Karpas-422 (cell line): ENCODE results near the gene CDK14. TPM values are rescaled to one million over a fixed set of nuclear protein-coding genes. Genes with fewer than 3 reads are reported as not detected.

Experiments
- DNase-seq: peaks from one replicate; pipeline ENCODE4 v3.0.0-alpha.2; 2015
- H2AFZ ChIP-seq: fragments of 200-600 bp; sonication (generic); 2 replicates; pipeline ENCODE4 v1.6.1; 2014; ENCODE audit warnings: antibody characterized with exemption, low read length, mixed read lengths
- H3K27ac ChIP-seq: fragments of 200-600 bp; sonication (generic); 2 replicates; pipeline ENCODE4 v1.5.1; 2014; ENCODE audit warnings: mild to moderate bottlenecking, low read length, moderate library complexity
- H3K27me3 ChIP-seq: fragments of 200-600 bp; sonication (generic); 2 replicates; pipeline ENCODE4 v1.6.1; 2014; ENCODE audit warnings: low read length, mixed read lengths
- H3K36me3 ChIP-seq: fragments of 200-600 bp; sonication (generic); 2 replicates; pipeline ENCODE4 v1.6.1; 2014; ENCODE audit warnings: low read length, mixed read lengths; ENCODE audit not compliant: insufficient read depth
- H3K4me1 ChIP-seq: fragments of 200-600 bp; sonication (generic); 2 replicates; pipeline ENCODE4 v1.6.1; 2014; ENCODE audit warnings: mild to moderate bottlenecking, low read length, mixed read lengths
- H3K4me2 ChIP-seq: fragments of 200-600 bp; sonication (generic); 2 replicates; pipeline ENCODE4 v1.6.1; 2014; ENCODE audit warnings: low read length, low read depth, mild to moderate bottlenecking; ENCODE audit not compliant: poor library complexity, severe bottlenecking
- H3K4me3 ChIP-seq: fragments of 200-600 bp; sonication (generic); 2 replicates; pipeline ENCODE4 v1.5.1; 2014; ENCODE audit warnings: mild to moderate bottlenecking, antibody characterized with exemption, low read length, mixed read lengths
- H3K79me2 ChIP-seq: fragments of 200-600 bp; sonication (generic); 2 replicates; pipeline ENCODE4 v1.6.1; 2014; ENCODE audit warnings: mild to moderate bottlenecking, low read length, mixed read lengths
- H3K9ac ChIP-seq: fragments of 200-600 bp; sonication (generic); 2 replicates; pipeline ENCODE4 v1.6.0; 2014; ENCODE audit warnings: low read length
- H3K9me2 ChIP-seq: fragments of 200-600 bp; sonication (generic), shearing (Covaris generic); replicated peaks from 2 replicates; pipeline ENCODE4 v1.6.0; 2014; ENCODE audit warnings: mild to moderate bottlenecking, low read length, moderate library complexity; ENCODE audit not compliant: insufficient read depth
- H3K9me3 ChIP-seq: fragments of 300-700, 200-600 bp; sonication (generic); 2 replicates; pipeline ENCODE4 v1.6.1; 2014; ENCODE audit warnings: low read length, mixed read lengths
- H4K20me1 ChIP-seq: fragments of 200-600 bp; sonication (generic); 2 replicates; pipeline ENCODE4 v1.6.1; 2014; ENCODE audit warnings: mild to moderate bottlenecking, antibody characterized with exemption, low read length, low read depth; ENCODE audit not compliant: insufficient read depth
- total RNA-seq: library from RNA; depleted of rRNA; stranded (reverse); fragments of >200 nt; shearing (Covaris generic); gene quantifications from 2 replicates; pipeline ENCODE4 v1.2.3, GENCODE V29; 2014; ENCODE audit warnings: low replicate concordance

CDK14 gene
- total RNA-seq, 1 experiment from 2014 or later = 121 TPM

DNA sequence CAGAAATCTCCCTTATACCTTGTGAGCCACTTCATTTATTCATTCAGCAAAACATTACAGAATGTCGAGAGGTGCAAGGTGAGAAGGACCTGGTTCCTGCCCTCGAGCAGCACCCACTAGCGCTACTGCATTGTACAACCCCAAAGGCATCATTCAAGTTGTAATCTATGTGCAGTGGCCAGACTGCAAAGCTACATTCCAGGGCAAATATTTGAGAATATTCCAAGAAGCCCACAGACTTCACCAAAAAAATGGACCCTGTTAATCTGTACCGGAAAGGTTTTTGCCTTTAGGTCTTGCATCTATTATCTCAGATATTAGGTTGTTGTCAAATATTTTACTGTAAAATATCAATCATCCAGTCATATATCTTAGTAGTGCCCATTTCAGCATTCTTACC lies 372.8 kb downstream of the CDK14 start:
- Histone ChIP-seq H3K36me3 (peaks cover 17% of the 10 kb centered on the region), H3K9me3 (peaks cover 3% of the 10 kb centered on the region; the same call in 1 of the 2 replicates), H4K20me1 (no peaks in the 10 kb centered on the region), H3K79me2 (peaks cover 6% of the 10 kb centered on the region), H3K9ac (no peak overlapping the region), H2AFZ (no peak overlapping the region), H3K27me3 (no peaks in the 10 kb centered on the region), H3K4me2 (no peak overlapping the region), H3K4me3 (no peak overlapping the region), H3K9me2 (no peaks in the 10 kb centered on the region), H3K27ac (no peak overlapping the region), H3K4me1 (no peaks in the 10 kb centered on the region)
- DNase-seq = no peak

DNA sequence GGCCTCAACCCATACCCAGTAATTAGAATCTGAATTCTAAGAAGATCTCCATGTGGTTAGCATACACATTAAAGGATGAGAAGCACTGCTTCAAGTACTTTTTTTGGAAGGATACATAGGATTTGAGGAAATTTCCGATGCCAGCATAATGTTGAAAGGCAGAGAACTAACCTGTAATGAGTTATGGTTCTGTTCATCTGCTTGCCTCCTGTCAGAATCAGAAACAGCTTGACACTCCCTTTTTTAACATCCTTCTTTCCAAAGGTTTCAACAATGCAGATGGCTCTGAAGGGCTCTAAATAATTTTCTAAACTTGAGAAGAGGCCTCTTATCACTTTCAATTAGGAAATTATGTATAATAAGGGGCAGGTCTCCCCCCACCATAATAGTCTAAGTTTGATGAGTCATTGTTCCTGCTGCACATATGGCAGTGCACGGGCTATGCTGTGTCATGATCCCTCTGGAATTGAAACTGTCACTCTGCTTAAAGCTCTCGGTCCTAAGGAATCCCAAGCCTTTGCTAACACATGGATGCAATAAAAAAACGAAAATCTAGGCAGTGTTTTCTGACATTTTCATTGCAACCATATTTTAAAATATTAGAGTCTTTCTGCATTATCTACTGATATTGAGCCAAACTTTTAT lies 376.9 kb downstream of the CDK14 start:
- Histone ChIP-seq H3K9me3 (peaks cover 12% of the 10 kb centered on the region; the same call in 1 of the 2 replicates), H3K4me2 (no peak overlapping the region), H2AFZ (no peak overlapping the region), H3K79me2 (peaks cover 22% of the 10 kb centered on the region), H3K36me3 (peaks cover 43% of the 10 kb centered on the region), H3K4me3 (no peak overlapping the region), H3K27ac (no peak overlapping the region), H3K4me1 (no peaks in the 10 kb centered on the region), H4K20me1 (no peaks in the 10 kb centered on the region), H3K27me3 (no peaks in the 10 kb centered on the region), H3K9me2 (no peaks in the 10 kb centered on the region), H3K9ac (no peak overlapping the region)
- DNase-seq = no peak

DNA sequence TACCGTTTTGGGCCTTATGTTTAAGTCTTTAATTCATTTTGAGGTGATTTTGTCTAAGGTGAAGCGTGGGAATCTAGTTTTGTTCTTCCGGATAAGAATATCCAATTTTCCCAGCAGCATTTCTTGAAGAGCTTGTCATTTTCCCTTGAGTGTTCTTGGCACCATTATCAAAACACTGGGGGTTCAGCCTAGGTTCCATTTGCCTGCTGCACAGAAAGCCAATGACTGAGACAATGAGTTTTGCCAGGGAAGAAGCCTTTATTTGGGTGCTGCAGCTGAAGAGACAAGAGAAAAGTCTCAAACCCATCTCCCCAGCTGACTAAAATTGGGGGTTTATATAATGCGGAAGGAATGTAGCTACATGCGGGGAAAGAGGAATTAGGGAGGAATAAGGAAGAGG lies 380.9 kb downstream of the CDK14 start:
- Histone ChIP-seq H3K36me3 (peaks cover 62% of the 10 kb centered on the region), H3K4me2 (no peak overlapping the region), H3K27ac (no peak overlapping the region), H2AFZ (no peak overlapping the region), H3K4me3 (no peak overlapping the region), H3K9me2 (no peaks in the 10 kb centered on the region), H3K9ac (no peak overlapping the region), H3K79me2 (peaks cover 24% of the 10 kb centered on the region), H3K27me3 (no peaks in the 10 kb centered on the region), H3K9me3 (peaks cover 20% of the 10 kb centered on the region), H4K20me1 (no peaks in the 10 kb centered on the region), H3K4me1 (no peaks in the 10 kb centered on the region)
- no peak for DNase-seq

DNA sequence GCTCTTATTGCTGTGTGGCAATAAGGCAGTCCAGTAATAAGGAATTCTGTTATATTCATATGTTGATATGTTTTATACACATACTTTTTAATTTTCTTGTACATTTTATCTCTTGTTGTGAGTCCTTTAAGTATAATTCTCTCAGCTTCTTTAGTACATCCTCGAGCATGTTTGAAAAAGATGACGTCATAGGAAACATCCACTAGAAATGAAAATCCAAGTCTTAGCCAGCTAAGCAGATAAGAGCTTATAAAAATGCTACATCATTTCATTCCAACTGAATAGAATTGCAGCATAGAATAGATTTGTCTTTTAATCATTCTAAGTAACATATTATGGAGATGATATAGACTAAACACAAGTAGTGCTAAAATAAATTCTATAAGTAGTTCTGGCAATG lies 384.4 kb downstream of the CDK14 start:
- Histone ChIP-seq H3K9me2 (no peaks in the 10 kb centered on the region), H2AFZ (no peak overlapping the region), H3K4me2 (no peak overlapping the region), H3K27ac (no peak overlapping the region), H3K79me2 (peaks cover 17% of the 10 kb centered on the region; the same call in 1 of the 2 replicates), H3K36me3 (peaks cover 73% of the 10 kb centered on the region), H3K4me3 (no peak overlapping the region), H3K4me1 (no peaks in the 10 kb centered on the region), H3K27me3 (no peaks in the 10 kb centered on the region), H4K20me1 (no peaks in the 10 kb centered on the region), H3K9ac (no peak overlapping the region), H3K9me3 (peaks cover 23% of the 10 kb centered on the region)
- DNase-seq = no peak

DNA sequence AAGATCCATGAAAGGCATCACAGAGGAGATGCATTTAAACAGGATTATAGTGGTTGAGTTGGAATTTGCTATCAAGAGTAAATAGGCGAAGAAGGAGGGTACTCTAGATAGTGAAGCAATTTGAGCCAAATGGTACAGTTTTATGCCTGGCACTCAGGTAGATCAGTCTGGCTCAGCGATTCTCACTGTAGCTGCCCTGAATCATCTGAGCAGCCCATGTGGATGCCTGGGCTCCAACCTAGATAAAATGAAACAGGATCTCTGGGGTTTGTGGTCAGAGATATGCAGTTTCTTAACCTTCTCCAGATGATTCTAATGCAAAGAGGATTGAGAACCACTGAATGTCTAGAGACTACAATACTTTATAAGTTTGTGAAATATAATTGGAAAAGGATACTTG lies 386.1 kb downstream of the CDK14 start:
- H3K79me2 ChIP-seq = peaks cover 12% of the 10 kb centered on the region; the same call in 1 of the 2 replicates

DNA sequence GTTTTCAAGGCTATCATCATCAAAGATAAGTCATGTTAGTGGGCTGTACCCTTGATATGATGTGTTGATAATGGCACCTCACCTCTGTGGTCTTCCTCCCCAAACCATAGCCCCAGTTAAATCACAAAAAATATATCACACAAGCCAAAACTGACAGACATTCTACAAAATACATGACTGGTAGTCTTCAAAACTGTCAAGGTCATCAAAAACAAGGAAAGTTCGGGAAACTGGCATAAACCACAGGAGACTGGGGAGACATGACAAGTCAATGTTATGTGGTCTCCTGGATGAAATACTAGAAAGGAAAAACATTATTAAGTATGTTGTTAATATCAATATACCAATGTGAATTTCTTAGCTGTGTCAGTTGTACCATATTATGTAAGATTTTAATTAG lies 388.6 kb downstream of the CDK14 start:
- peaks cover 51% of the 10 kb centered on the region for H3K36me3 ChIP-seq
- no peak for DNase-seq
- H4K20me1 ChIP-seq = no peaks in the 10 kb centered on the region
- H3K4me2 ChIP-seq = no peak overlapping the region
- no peak overlapping the region for H3K4me3 ChIP-seq
- peaks cover 14% of the 10 kb centered on the region for H3K9me3 ChIP-seq
- H3K4me1 ChIP-seq = no peaks in the 10 kb centered on the region
- 0 out of 2 replicates have a peak, but pooled peaks cover 11% of the 10 kb centered on the region for H3K79me2 ChIP-seq
- no peak overlapping the region for H3K27ac ChIP-seq
- no peak overlapping the region for H2AFZ ChIP-seq
- no peaks in the 10 kb centered on the region for H3K9me2 ChIP-seq
- no peaks in the 10 kb centered on the region for H3K27me3 ChIP-seq
- H3K9ac ChIP-seq = no peak overlapping the region

More for the DNA sequence above, 386.1 kb downstream of the CDK14 start:
- peaks cover 57% of the 10 kb centered on the region for H3K36me3 ChIP-seq
- no peak overlapping the region for H2AFZ ChIP-seq
- no peak overlapping the region for H3K4me2 ChIP-seq
- no peak overlapping the region for H3K27ac ChIP-seq
- H3K27me3 ChIP-seq = no peaks in the 10 kb centered on the region
- no peaks in the 10 kb centered on the region for H3K9me2 ChIP-seq
- no peak overlapping the region for H3K4me3 ChIP-seq
- H3K9ac ChIP-seq = no peak overlapping the region
- peaks cover 18% of the 10 kb centered on the region for H3K9me3 ChIP-seq
- H4K20me1 ChIP-seq = no peaks in the 10 kb centered on the region
- DNase-seq = no peak
- H3K4me1 ChIP-seq = no peaks in the 10 kb centered on the region

DNA sequence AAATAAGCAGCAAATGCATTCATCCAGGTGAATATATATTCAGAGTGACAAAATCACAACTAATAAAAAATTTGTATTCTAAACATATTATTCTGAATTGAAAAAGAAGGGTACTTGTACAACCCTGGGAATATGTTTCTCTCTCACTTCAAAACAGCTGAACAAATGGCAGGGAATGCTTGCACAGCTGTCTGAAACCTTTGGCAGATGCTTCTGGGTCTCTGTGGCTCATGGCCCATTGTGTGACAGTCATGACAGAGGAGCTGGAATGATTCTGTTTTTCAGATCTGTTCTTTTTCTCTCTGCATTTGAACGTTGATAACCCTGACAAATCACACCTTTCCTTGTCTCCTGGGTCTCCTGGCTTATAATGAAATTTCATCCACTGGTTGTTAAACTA lies 392.4 kb downstream of the CDK14 start:
- Histone ChIP-seq H3K4me3 (no peak overlapping the region), H3K9me2 (no peaks in the 10 kb centered on the region; the same call in 1 of the 2 replicates), H3K9me3 (no peaks in the 10 kb centered on the region), H3K9ac (no peak overlapping the region), H3K4me2 (no peak overlapping the region), H3K27ac (no peak overlapping the region), H3K4me1 (no peaks in the 10 kb centered on the region), H3K27me3 (no peaks in the 10 kb centered on the region), H4K20me1 (no peaks in the 10 kb centered on the region), H3K79me2 (0 out of 2 replicates have a peak, but pooled peaks cover 6% of the 10 kb centered on the region), H2AFZ (no peak overlapping the region), H3K36me3 (peaks cover 25% of the 10 kb centered on the region)
- DNase-seq = no peak

DNA sequence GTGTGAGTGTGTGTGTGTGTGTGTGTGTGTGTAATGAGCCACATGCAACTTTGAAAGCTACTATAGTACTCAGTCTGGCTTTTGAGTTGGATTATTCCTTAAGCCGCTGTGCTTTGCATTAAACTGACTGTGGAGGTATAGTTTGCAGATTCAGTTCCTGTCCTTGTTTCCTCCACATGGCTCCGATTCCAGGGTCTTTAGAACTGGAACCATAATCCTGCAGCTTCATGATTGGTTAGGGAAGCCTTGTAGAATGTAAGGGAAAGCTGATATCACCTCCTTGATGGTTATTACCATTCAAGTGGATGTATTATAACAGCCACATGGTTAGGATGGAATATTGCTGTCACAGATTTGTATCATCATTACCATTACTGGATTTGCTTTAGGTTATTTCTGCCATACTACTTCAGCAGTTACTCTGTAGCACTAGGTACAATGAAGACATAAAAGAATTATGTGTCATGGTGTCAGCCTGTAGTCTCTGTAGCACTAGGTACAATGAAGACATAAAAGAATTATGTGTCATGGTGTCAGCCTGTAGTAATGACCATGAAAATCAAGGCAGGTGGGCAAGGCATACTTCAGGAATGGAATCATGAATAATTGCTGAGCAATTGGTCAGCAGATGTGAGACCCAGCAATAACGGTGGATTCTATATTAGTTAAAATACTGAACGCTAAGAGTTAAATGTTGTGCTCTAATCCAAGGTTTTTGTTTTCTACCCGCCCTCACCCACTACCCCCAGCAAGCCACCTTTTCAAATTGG lies 393.1 kb downstream of the CDK14 start:
- Histone ChIP-seq H3K4me1 (no peaks in the 10 kb centered on the region), H3K9ac (no peak overlapping the region), H2AFZ (no peak overlapping the region), H3K27me3 (no peaks in the 10 kb centered on the region), H3K9me2 (no peaks in the 10 kb centered on the region; the same call in 1 of the 2 replicates), H3K4me3 (no peak overlapping the region), H3K36me3 (peaks cover 22% of the 10 kb centered on the region), H4K20me1 (no peaks in the 10 kb centered on the region), H3K9me3 (no peaks in the 10 kb centered on the region), H3K27ac (no peak overlapping the region), H3K79me2 (peaks cover 9% of the 10 kb centered on the region; the same call in 1 of the 2 replicates), H3K4me2 (no peak overlapping the region)
- DNase-seq = no peak
